HepG2 (cell line): ENCODE data around the gene SMNDC1. TPM values are rescaled to one million over a fixed set of nuclear protein-coding genes. Genes with fewer than 3 reads are reported as not detected.

Source experiments
- ATAC-seq: fragments of 200-7000 bp; cut with Tn5 transposase; 3 replicates; pipeline ENCODE4 v1.9.1; 2020; ENCODE audit warnings: mild to moderate bottlenecking, moderate library complexity
- BruUV-seq: library from RNA; stranded (reverse); fragments of 400-500 nt; replicated peaks from 2 replicates; lab custom pipeline; 2021; lab: Mats Ljungman, UMichigan
- CTCF ChIA-PET: fragments of 300-600 bp; formaldehyde crosslinking; extraction: SDS; loops from one replicate; lab custom pipeline; 2021; ENCODE audit warnings: low total read pairs, inconsistent platforms, low intra/inter-chr PET ratio; lab: Yijun Ruan, JAX
- POLR2A ChIA-PET: fragments of 350-600 bp; sonication (Branson Sonifier 250); formaldehyde crosslinking; loops from one replicate; lab custom pipeline; 2020; ENCODE audit warnings: antibody characterized with exemption, inconsistent platforms; lab: Yijun Ruan, JAX
- DNase-seq: peaks from one replicate; pipeline ENCODE4 v3.0.0-alpha.2; 2015; ENCODE audit warnings: low spot score
- FAIRE-seq: peaks from 3 replicates; lab custom pipeline; 2011; peaks lifted over from hg19 to GRCh38; lab: Jason Lieb, UNC
- H2AFZ ChIP-seq: one replicate; pipeline ENCODE4 v1.6.1; 2011; ENCODE audit warnings: low read length, inconsistent platforms
- H3K27ac ChIP-seq: fragments of 300-600 bp; 3 replicates; pipeline ENCODE4 v1.8.0; 2011; ENCODE audit warnings: mixed run types, mild to moderate bottlenecking, mixed read lengths, low read length, inconsistent platforms; ENCODE audit not compliant: insufficient read depth; ENCODE audit errors: extremely low read length
- H3K27me3 ChIP-seq, 2 experiments: fragments of 200-600 bp in 1 of 2; 2 replicates in 1 of 2; 3 replicates in 1 of 2; pipeline versions ENCODE4 v1.6.0 to v1.8.0; 2011; ENCODE audit warnings: low read length in 2 of 2, mild to moderate bottlenecking in 2 of 2, moderate library complexity in 2 of 2, inconsistent platforms in 1 of 2; ENCODE audit not compliant: insufficient read depth in 2 of 2, control insufficient read depth in 1 of 2
- H3K36me3 ChIP-seq, 2 experiments: fragments of 200-600 bp in 1 of 2; replicated peaks in 1 of 2; 2 replicates in 1 of 2; 3 replicates in 1 of 2; pipeline versions ENCODE4 v1.5.1 to v1.8.0; 2011; ENCODE audit warnings: low read length in 2 of 2, inconsistent platforms in 1 of 2; ENCODE audit not compliant: insufficient read depth in 2 of 2, control insufficient read depth in 1 of 2
- H3K4me1 ChIP-seq: 2 replicates; pipeline ENCODE4 v1.5.1; 2012; ENCODE audit warnings: low read length, inconsistent platforms; ENCODE audit not compliant: insufficient read depth
- H3K4me2 ChIP-seq: 2 replicates; pipeline ENCODE4 v1.6.0; 2011; ENCODE audit warnings: low read depth, low read length, inconsistent platforms
- H3K4me3 ChIP-seq, 3 experiments: fragments of 200-600 bp in 1 of 3; sonication (generic), shearing (Covaris generic) in 1 of 3; replicated peaks in 1 of 3; 2 replicates each; pipeline ENCODE4 v1.5.1; 2011 to 2016; ENCODE audit warnings: low read length in 3 of 3, inconsistent platforms in 2 of 3, low read depth in 2 of 3, mild to moderate bottlenecking in 2 of 3, control low read depth in 1 of 3, mixed read lengths in 1 of 3; ENCODE audit not compliant: insufficient read depth in 1 of 3
- H3K79me2 ChIP-seq: one replicate; pipeline ENCODE4 v1.6.1; 2011; ENCODE audit warnings: low read length, inconsistent platforms; ENCODE audit not compliant: insufficient read depth
- H3K9ac ChIP-seq: 2 replicates; pipeline ENCODE4 v1.6.0; 2011; ENCODE audit warnings: mild to moderate bottlenecking, low read depth, low read length, inconsistent platforms; ENCODE audit not compliant: insufficient read depth
- H3K9me3 ChIP-seq: 2 replicates; pipeline ENCODE4 v1.5.1; 2012; ENCODE audit warnings: mild to moderate bottlenecking, low read length
- H4K20me1 ChIP-seq: 2 replicates; pipeline ENCODE4 v1.6.0; 2011; ENCODE audit warnings: inconsistent platforms, mild to moderate bottlenecking, low read length, moderate library complexity; ENCODE audit not compliant: insufficient read depth
- AHR ChIP-seq: IDR thresholded peaks from 2 replicates; pipeline ENCODE4 v1.6.1; 2018; ENCODE audit warnings: missing genetic modification reagents, missing compliant biosample characterization
- IKZF1 ChIP-seq: fragments of 450-650 bp; IDR thresholded peaks from 2 replicates; pipeline ENCODE4 v1.7.1; 2016
- IRF2 ChIP-seq: IDR thresholded peaks from 2 replicates; pipeline ENCODE4 v1.6.1; 2018; ENCODE audit warnings: missing genetic modification reagents, missing compliant biosample characterization
- NFRKB ChIP-seq: fragments of 450-650 bp; IDR thresholded peaks from 2 replicates; pipeline ENCODE4 v1.6.1; 2017
- SAFB2 ChIP-seq: sonication (generic); formaldehyde crosslinking; IDR thresholded peaks from 2 replicates; pipeline ENCODE4 v1.5.1; 2020; ENCODE audit warnings: missing genetic modification reagents, low read depth, mild to moderate bottlenecking, borderline replicate concordance
- TAF1 ChIP-seq: sonication (generic); formaldehyde crosslinking; IDR thresholded peaks from 2 replicates; pipeline ENCODE4 v1.4.0; 2020; ENCODE audit warnings: missing genetic modification reagents
- ZNF232 ChIP-seq: sonication (generic); formaldehyde crosslinking; IDR thresholded peaks from 2 replicates; pipeline ENCODE4 v1.4.0; 2020; ENCODE audit warnings: missing genetic modification reagents, borderline replicate concordance
- ZNF329 ChIP-seq: sonication (generic); formaldehyde crosslinking; IDR thresholded peaks from 2 replicates; pipeline ENCODE4 v1.9.0; 2021; ENCODE audit warnings: low read depth, mild to moderate bottlenecking, missing genetic modification reagents
- WGBS: methylation state at CpG from one replicate; pipeline ENCODE4 v1.1.6; 2017; ENCODE audit warnings: low lambda C conversion rate; 5-methylcytosine and 5-hydroxymethylcytosine counted together
- in situ Hi-C: cut with HindIII; loops from 2 replicates; pipeline ENCODE4 v1.10.0; 2017; ENCODE audit warnings: low pct_unique_long_range_greater_than_20kb; ENCODE audit not compliant: extremely low pct_ligation_motif_present
- intact Hi-C: fragments of 100-400 bp; cut with micrococcal nuclease; formaldehyde crosslinking; loops from one replicate; pipeline ENCODE4 v1.10.0; 2022; ENCODE audit not compliant: unreplicated experiment
- polyA plus RNA-seq, 8 experiments: library from polyadenylated mRNA; depleted of rRNA in 3 of 8; stranded (reverse) in 7 of 8; unstranded in 1 of 8; fragments of >200 nt; fragmentation: Illumina TruSeq in 4 of 8; extraction: Trizol in 4 of 8; gene quantifications; 2 replicates each; pipeline versions ENCODE4 v1.2.1 to v1.2.3, GENCODE V29; 2011 to 2016; ENCODE audit warnings: low read depth in 4 of 8, missing spikeins in 1 of 8, mixed read lengths in 1 of 8; ENCODE audit not compliant: insufficient read depth in 1 of 8
- total RNA-seq, 5 experiments: library from RNA; depleted of rRNA; stranded (reverse); fragments of >200 nt; fragmentation: Illumina TruSeq; extraction: Trizol; gene quantifications; 2 replicates each; pipeline ENCODE4 v1.2.3, GENCODE V29; 2016; ENCODE audit warnings: low read depth in 1 of 5
- TF ChIP-seq, protein P1 (sequence below): sonication (generic); formaldehyde crosslinking; IDR thresholded peaks from 2 replicates; pipeline ENCODE4 v1.4.0; 2020; ENCODE audit warnings: missing genetic modification reagents
- TF ChIP-seq, protein P2 (sequence below): sonication (generic); formaldehyde crosslinking; IDR thresholded peaks from 2 replicates; pipeline ENCODE4 v1.4.0; 2020; ENCODE audit warnings: mild to moderate bottlenecking, missing genetic modification reagents

Gene SMNDC1
- total and polyA plus RNA-seq, 2 of the 13 experiments (the other 11 are each of a cell fraction or from before 2014, with no cell fraction given), result 7.8 to 8.9 TPM

DNA sequence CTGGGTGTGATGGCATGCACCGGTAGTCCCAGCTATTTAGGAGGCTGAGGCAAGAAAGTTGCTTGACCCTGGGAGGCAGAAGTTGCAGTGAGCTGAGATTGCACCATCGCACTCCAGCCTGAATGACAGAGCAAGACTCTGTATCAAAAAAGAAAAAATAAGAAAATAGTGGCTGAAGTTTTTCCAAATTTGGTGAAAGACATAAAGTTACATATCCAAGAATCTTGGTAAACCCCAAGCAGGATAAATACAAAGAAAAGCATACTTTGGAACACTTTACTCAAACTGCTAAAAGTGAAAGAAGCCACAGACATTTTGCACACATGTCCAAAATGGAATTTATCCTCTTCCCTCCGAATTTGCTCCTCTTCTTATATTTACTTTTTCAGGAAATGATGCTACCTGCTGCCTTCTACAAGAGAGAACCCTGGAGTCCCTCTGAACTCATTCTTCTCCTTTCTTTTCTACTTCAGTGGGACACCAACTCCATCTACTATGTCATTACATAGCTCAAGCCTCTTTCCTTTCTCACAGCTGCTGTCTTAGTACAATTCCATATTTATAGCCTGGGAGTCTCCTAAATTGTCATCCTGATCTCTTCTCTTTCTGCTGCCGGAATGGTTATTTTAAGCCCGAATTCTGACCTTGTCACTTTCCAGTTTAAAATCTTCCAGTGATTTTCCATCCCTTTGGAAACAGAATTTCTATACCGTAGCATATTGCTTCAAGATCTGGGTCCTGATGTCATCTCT is 17.3 kb upstream of the SMNDC1 start:
- POLR2A ChIA-PET, result no interaction called here
- TF ChIP-seq IKZF1 (no peak), TAF1 (CRISPR knock-in tag) (no peak), AHR (CRISPR knock-in tag) (no peak), ZNF329 (CRISPR knock-in tag) (no peak), ZNF232 (CRISPR knock-in tag) (no peak), SAFB2 (no peak), NFRKB (no peak), IRF2 (CRISPR knock-in tag) (no peak)
- TF ChIP-seq, protein P1, sequence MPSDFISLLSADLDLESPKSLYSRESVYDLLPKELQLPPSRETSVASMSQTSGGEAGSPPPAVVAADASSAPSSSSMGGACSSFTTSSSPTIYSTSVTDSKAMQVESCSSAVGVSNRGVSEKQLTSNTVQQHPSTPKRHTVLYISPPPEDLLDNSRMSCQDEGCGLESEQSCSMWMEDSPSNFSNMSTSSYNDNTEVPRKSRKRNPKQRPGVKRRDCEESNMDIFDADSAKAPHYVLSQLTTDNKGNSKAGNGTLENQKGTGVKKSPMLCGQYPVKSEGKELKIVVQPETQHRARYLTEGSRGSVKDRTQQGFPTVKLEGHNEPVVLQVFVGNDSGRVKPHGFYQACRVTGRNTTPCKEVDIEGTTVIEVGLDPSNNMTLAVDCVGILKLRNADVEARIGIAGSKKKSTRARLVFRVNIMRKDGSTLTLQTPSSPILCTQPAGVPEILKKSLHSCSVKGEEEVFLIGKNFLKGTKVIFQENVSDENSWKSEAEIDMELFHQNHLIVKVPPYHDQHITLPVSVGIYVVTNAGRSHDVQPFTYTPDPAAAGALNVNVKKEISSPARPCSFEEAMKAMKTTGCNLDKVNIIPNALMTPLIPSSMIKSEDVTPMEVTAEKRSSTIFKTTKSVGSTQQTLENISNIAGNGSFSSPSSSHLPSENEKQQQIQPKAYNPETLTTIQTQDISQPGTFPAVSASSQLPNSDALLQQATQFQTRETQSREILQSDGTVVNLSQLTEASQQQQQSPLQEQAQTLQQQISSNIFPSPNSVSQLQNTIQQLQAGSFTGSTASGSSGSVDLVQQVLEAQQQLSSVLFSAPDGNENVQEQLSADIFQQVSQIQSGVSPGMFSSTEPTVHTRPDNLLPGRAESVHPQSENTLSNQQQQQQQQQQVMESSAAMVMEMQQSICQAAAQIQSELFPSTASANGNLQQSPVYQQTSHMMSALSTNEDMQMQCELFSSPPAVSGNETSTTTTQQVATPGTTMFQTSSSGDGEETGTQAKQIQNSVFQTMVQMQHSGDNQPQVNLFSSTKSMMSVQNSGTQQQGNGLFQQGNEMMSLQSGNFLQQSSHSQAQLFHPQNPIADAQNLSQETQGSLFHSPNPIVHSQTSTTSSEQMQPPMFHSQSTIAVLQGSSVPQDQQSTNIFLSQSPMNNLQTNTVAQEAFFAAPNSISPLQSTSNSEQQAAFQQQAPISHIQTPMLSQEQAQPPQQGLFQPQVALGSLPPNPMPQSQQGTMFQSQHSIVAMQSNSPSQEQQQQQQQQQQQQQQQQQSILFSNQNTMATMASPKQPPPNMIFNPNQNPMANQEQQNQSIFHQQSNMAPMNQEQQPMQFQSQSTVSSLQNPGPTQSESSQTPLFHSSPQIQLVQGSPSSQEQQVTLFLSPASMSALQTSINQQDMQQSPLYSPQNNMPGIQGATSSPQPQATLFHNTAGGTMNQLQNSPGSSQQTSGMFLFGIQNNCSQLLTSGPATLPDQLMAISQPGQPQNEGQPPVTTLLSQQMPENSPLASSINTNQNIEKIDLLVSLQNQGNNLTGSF (CRISPR knock-in tag), result no peak
- TF ChIP-seq, protein P2, sequence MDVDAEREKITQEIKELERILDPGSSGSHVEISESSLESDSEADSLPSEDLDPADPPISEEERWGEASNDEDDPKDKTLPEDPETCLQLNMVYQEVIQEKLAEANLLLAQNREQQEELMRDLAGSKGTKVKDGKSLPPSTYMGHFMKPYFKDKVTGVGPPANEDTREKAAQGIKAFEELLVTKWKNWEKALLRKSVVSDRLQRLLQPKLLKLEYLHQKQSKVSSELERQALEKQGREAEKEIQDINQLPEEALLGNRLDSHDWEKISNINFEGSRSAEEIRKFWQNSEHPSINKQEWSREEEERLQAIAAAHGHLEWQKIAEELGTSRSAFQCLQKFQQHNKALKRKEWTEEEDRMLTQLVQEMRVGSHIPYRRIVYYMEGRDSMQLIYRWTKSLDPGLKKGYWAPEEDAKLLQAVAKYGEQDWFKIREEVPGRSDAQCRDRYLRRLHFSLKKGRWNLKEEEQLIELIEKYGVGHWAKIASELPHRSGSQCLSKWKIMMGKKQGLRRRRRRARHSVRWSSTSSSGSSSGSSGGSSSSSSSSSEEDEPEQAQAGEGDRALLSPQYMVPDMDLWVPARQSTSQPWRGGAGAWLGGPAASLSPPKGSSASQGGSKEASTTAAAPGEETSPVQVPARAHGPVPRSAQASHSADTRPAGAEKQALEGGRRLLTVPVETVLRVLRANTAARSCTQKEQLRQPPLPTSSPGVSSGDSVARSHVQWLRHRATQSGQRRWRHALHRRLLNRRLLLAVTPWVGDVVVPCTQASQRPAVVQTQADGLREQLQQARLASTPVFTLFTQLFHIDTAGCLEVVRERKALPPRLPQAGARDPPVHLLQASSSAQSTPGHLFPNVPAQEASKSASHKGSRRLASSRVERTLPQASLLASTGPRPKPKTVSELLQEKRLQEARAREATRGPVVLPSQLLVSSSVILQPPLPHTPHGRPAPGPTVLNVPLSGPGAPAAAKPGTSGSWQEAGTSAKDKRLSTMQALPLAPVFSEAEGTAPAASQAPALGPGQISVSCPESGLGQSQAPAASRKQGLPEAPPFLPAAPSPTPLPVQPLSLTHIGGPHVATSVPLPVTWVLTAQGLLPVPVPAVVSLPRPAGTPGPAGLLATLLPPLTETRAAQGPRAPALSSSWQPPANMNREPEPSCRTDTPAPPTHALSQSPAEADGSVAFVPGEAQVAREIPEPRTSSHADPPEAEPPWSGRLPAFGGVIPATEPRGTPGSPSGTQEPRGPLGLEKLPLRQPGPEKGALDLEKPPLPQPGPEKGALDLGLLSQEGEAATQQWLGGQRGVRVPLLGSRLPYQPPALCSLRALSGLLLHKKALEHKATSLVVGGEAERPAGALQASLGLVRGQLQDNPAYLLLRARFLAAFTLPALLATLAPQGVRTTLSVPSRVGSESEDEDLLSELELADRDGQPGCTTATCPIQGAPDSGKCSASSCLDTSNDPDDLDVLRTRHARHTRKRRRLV (CRISPR knock-in tag), result no peak

More for the DNA sequence above, 17.3 kb upstream of the SMNDC1 start:
- no TSS peak for BruUV-seq
- no peak overlapping the region for H3K9ac ChIP-seq
- H3K27me3 ChIP-seq, result peaks cover 0 to 22% of the 10 kb centered on the region in 2 experiments; a peak in 2 of 5 replicates
- DNase-seq (no peak), ATAC-seq (no peak), FAIRE-seq (no peak)
- no peaks in the 10 kb centered on the region for H3K36me3 ChIP-seq
- no peaks in the 10 kb centered on the region for H3K4me1 ChIP-seq
- intact Hi-C loops (no loop called here), in situ Hi-C loops (no loop called here)
- no peak overlapping the region for H3K4me3 ChIP-seq
- no peak overlapping the region for H3K27ac ChIP-seq
- H4K20me1 ChIP-seq, result no peaks in the 10 kb centered on the region
- H3K79me2 ChIP-seq, result no peaks in the 10 kb centered on the region
- CTCF ChIA-PET, result no interaction called here
- no peak overlapping the region for H3K4me2 ChIP-seq
- H2AFZ ChIP-seq, result no peak overlapping the region
- 22% methylated on average over 6 of the region's 6 CpGs for WGBS
- H3K9me3 ChIP-seq, result no peaks in the 10 kb centered on the region
